GM21576 (cell line): ENCODE measurements around the gene SLC25A34.
A peak's percentile ranks its signal among the peaks of the same experiment; 100 is the strongest.
"Not testable (repeated sequence)": the region's sequence is repeated elsewhere in the genome, so short reads cannot be mapped to it uniquely, and the experiment has no call there.

Source experiments
- ATAC-seq: cut with Tn5 transposase; IDR thresholded peaks from one replicate; pipeline ENCODE4 v1.9.1; 2021; ENCODE audit warnings: mild to moderate bottlenecking, moderate library complexity; ENCODE audit not compliant: unreplicated experiment

SLC25A34 gene

GRCh38 chr1:15736038-15736891 lies at the start of gene SLC25A34:
SLC25A34 (plus strand) TSS chr1:15736258; CDS start chr1:15736486, 228 bp downstream.
- no peak for ATAC-seq

GRCh38 chr1:15687446-15687845 lies 48.6 kb upstream of the SLC25A34 start:
- ATAC-seq: no peak

GRCh38 chr1:15690317-15690716 lies 45.7 kb upstream of the SLC25A34 start:
- ATAC-seq: no peak

GRCh38 chr1:15691434-15692032 lies 44.5 kb upstream of the SLC25A34 start:
- ATAC-seq: no peak

GRCh38 chr1:15692121-15692682 lies 43.9 kb upstream of the SLC25A34 start:
- ATAC-seq: no peak

GRCh38 chr1:15693371-15693770 lies 42.7 kb upstream of the SLC25A34 start:
- no peak for ATAC-seq

GRCh38 chr1:15696956-15697521 lies 39.0 kb upstream of the SLC25A34 start:
- ATAC-seq: peak; percentile 87

- ATAC-seq: no peak
Observed at GRCh38 chr1:15698201-15698600, 37.9 kb upstream of the SLC25A34 start.

GRCh38 chr1:15699321-15699720 lies 36.7 kb upstream of the SLC25A34 start:
- not testable (repeated sequence) for ATAC-seq

- ATAC-seq: no peak
Observed at GRCh38 chr1:15700508-15700907, 35.5 kb upstream of the SLC25A34 start.

GRCh38 chr1:15701784-15702183 lies 34.3 kb upstream of the SLC25A34 start:
- no peak for ATAC-seq

- ATAC-seq: no peak
Observed at GRCh38 chr1:15702722-15703550, 33.1 kb upstream of the SLC25A34 start.

- ATAC-seq: no peak
Observed at GRCh38 chr1:15703562-15703961, 32.5 kb upstream of the SLC25A34 start.

GRCh38 chr1:15704526-15705183 lies 31.4 kb upstream of the SLC25A34 start:
- no peak for ATAC-seq

GRCh38 chr1:15705184-15705566 lies 30.9 kb upstream of the SLC25A34 start:
- no peak for ATAC-seq

- ATAC-seq: no peak
Observed at GRCh38 chr1:15706751-15707150, 29.3 kb upstream of the SLC25A34 start.

GRCh38 chr1:15707239-15707925 lies 28.7 kb upstream of the SLC25A34 start:
- no peak for ATAC-seq

- ATAC-seq: no peak
Observed at GRCh38 chr1:15708486-15709137, 27.4 kb upstream of the SLC25A34 start.

- ATAC-seq: no peak
Observed at GRCh38 chr1:15709226-15709625, 26.8 kb upstream of the SLC25A34 start.
